Measurements from ENCODE around the gene ALCAM.
"Not testable (repeated sequence)": the region's sequence is repeated elsewhere in the genome, so short reads cannot be mapped to it uniquely, and the experiment has no call there.

ALCAM gene

DNA sequence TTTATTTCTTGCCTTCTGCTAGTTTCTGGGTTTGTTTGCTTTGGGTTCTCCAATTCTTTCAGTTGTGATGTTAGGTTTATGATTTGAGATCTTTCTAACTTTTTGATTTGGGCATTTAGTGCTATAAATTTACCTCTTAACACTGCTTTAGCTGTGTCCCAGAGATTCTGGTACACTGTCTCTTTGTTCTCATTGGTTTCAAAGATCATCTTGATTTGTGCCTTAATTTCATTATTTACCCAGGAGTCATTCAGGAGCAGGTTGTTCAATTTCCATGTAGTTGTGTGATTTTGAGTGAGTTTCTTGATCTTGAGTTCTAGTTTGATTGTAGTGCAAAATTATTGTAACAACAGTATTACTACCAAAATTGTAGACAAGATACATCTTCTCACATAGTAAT is 25.9 kb downstream of the ALCAM start:
- not testable (repeated sequence) for FAIRE-seq

DNA sequence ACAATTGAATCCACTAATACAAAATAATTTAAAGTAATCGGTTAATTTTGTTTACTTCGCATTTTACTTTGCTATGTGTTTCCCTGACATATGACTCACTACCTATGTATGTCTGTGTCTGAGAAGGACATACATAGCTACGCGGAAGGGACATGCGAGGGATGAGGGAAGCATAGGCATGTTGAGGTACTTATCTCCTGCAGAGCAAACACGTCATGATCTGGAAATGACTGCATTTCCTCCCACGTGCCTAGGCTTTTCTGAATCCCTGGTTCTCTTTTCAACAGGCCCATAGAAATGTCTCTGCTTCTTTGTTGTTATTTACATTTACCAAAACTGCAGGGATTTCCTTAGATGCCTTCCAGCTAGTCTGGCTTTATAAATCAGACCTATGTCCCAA is 27.5 kb downstream of the ALCAM start:
- no peak for FAIRE-seq

DNA sequence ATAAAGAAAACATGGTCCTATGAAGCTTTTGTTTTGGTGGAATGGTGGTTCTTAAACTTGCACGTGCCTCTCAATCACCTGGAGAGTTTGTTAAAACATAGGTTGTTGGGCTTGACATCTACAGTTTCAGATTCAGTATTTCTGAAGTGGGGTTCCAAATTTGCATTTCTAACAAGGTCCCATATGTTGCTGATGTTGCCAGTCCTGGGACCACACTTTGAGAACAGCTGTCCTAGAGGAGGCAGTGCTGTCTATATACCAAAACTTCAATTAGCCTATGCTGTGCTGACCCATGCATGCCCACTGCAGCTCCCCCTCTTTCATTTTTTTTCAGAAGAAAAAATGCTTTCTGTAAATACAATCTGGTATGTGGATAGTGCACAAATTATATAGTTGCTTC is 31.3 kb downstream of the ALCAM start:
- FAIRE-seq, result no peak

DNA sequence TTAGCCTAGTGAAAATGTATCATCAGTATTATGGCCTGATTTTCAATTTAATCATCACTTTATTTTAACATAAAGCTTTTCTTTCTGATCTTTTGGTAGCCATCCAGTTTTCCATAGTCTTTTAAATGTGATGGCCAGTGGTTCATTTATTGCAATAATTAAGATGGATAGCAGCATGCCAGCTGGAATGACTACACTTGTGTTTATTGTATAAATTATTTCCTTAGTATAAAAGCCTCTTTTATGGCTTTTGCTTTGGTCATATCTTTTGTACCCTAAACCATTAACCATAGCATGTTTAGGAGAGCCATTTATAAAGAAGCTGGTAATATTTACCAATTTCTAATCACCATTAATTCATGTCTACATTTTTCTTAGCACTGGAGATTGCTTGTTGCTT is 31.7 kb downstream of the ALCAM start:
- no peak for FAIRE-seq

DNA sequence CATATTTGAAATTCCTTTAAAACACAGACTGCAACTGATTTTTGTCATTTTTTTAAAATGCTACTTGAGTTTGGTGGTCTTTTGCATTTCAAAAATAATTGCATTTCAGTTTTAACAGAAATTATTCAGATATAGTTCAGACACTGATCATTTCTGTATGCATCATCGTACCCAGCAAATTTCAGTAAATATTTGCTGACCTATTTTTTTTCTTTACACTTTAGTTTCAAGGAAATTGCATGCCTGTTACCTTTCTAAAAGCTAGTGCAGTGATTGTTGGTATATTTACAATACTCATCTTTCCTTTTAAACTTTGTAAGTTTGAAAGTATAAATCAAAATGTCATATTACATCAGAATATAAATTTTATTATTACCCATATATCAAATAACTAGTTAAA is 32.4 kb downstream of the ALCAM start:
- peak; percentile 50 for FAIRE-seq

DNA sequence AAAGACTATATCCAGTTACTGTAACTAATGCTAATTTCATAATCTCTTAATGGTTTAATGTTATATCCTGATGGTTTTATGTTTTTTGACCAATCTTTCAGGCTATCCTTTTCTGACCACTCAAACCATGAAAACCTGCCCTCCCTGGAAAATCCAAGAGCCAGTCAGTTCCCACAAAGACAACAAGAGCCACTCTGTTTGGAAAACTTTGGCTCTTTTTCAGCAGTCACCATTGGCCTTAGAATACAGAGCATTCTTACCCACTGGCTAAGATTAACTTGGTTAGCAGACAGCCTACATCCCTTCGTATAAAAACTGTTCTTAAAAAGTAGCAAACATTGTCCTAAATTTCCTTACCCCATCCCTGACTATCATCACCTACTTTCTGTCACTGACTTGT is 32.9 kb downstream of the ALCAM start:
- no peak for FAIRE-seq

DNA sequence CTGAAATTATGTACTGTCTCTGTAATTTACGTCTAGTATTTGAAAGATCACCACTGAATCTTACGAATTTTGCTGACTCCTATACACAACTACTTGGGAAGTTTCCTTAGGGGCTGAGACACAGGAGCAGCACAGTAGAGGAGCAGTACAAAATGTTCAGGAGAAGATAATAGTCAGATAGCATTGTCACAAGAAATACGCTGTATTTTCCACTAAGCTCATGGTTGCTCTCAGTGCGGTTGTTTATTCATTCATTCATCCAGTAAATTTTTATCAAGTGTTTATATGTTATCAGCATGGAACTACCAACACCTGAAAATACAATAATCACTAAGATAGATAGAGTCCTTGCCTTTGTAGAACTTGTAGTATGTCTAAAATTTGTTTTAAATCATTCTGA is 34.5 kb downstream of the ALCAM start:
- FAIRE-seq, result no peak

DNA sequence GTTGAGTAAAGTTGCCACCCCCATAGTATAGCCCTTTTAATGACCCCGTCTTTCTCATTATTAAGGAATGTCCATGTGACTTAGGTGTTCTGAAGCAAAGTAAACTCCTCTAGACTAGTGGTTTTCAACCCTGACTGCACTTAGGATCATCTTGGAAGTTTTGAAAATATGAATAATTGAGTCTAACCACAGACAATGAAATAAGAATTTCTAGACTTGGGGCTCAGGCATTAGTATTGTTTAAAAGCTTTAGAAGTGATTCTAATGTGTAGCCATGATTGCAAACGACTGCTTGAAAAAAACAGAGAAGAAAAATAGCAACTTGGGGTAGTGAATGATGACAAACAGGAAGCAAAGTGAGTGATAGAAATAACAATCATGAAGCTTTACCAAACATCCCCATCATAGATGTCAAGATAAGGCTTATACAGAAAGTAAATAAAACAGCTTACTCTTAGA is 35.0 kb downstream of the ALCAM start:
- no peak for FAIRE-seq

DNA sequence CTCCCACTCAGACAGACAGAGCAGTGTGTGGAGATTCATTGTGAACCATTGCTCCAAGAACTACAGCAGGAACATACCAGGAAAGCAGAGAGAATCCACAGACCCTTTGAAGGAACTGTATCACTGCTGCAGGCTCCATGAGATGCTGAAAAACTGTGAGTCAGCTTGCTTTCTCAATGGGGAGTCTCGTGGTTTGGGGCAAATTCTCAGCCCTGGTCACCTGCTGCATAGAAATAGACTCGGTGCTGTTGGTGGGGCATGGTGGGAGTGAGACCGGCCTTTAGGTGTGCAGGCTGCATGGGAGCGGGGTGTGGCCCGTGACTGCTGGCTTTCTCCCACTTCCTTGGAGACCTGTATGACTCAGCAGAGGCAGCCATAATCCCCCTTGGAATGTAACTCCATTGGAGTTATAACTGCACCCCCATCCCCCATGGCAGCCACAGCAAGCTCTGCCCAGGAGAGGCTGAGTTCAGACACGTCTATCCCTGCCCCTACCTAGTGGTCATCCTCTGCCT is 35.6 kb downstream of the ALCAM start:
- no peak for FAIRE-seq

DNA sequence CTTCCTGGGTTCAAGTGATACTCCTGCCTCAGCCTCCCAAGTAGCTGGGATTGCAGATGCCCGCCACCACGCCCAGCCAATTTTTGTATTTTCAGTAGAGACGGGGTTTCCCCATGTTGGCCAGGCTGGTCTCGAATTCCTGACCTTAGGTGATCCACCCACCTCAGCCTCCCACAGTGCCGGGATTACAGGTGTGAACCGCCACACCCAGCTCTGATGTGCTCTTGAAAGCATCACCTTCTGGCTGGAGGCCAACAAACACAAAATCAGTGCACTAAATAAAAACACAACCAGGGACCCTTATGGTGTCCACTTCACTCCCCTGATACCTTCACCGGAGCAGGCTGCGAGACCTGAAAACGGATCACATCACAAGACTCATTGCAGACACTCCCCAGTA is 36.3 kb downstream of the ALCAM start:
- not testable (repeated sequence) for FAIRE-seq

DNA sequence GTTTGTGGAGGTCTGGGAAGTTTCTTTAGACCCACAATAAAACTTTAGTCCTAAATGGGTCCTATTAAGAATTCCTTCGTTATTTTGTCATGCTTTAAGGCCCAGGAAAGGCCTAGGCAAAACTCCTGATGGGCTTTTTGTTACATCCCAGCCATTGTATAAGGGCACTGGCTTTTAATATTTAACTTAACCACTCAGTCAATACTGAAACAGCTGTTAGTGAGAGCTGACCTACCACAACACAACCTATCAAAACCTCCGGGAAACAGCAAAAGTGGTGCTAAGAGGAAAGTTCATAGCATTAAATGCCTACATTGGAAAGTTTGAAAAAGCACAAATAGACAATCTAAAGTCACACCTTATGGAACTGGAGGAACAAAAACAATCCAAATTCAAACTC is 39.6 kb downstream of the ALCAM start:
- FAIRE-seq, result no peak

DNA sequence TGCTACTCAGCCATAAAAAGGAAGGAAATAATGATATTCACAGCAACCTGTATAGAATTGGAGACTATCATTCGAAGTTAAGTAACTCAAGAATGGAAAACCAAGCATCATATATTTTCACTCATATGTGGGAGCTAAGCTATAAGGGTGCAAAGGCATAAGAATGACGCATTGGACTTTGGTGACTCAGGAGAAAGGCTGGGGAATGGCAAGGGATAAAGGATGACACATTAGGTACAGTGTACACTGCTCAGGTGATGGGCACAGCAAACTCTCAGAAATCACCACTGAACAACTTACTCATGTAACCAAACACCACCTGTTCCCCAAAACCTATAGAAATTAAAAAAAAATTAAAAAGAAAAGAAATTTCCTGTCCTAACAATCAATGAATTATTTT is 42.7 kb downstream of the ALCAM start:
- no peak for FAIRE-seq

DNA sequence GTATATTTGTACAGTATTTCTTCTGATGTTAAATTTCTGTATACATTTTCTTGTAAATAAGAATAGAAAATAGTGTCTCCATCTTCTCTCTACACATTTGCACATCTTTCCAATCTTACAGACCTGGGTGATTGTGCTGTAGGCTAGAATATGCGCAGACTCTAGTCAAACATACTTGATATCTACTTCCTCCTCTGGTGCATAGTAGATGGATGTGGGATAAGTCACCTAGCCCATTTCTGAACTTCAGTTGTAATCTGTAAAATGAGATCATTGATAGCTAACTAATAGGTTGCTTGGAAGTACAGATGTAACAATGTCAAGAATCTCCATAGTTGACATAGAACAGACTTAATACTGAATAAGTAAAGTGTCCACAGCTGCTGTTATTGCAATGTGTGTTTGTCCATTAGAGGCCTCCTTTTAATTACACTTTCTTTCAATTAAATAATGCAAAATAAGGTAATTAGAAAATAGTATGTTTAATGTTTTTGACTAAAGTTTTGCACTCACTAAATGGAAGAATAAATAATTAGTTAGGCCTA is 46.7 kb downstream of the ALCAM start:
- no peak for FAIRE-seq

DNA sequence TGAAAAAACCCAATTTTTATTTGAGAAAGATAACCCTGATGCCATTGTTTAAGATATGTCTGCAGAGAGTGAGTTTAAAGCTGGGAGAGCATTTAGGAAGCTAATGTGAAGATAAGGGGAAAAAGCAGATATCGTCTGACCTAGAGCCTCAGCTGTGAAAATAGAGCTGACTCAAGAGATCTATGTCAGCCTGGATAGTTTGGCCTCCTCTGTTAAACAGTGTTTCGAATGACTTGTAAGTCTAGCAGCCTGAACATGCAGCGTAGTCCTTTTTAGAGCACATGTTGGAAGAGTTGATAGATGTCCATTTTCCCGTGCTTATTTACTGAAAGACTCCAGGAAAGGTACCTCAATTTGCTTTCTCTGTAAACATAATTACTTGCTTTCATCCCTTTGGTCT is 48.1 kb downstream of the ALCAM start:
- no peak for FAIRE-seq

DNA sequence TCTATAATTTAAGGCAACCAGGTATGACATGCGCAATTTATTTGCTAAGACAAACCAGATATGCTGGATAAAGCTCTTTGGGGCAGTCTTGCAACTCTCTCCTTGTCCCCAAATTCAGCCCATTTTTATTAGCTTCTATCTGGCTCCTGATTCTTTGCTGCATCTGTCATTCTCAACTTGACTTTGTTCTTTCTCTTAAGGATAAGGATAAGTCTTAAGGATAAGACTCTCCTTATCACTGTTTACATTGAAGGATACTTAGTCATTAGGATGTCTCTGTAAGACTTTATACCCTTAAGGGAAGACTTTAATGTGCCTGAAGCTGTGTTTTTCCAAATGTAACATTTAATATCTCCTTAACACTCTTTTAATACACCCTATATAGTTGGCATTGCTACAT is 49.2 kb downstream of the ALCAM start:
- no peak for FAIRE-seq

DNA sequence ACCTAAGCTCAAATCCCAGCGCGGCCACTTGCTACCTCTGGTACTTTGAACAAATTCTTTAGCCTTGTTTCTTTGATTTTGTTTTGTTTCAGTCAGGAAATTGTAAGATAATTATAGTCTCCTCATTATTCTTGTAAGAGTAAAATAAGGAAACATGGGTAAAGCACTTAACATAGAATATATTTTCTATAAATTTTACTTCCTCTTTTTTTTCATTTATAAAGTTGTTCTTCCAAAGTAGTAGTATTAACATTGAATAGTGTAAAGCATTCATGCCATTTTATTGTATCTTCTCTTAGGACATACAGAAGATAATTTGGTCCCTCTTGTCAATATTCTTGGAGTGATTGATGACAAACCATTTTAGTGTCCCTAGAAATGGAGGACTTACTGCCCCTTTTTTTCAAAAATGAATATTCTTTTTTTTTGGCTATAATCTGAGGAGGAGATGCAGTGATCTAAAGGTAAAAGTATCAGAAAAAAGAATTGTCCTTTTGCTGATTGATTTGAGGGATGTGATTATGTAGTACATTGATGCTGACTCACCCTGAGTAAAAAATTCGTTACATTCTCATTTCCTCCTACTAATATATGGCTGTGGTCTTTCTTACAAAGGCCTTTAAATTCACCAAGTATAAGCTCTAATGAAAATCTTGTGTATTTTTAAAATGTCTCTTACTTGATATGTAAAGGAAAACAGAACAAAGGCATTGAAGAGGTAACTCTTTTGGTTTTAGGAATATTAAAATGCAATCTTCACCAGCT is 51.0 kb downstream of the ALCAM start:
- FAIRE-seq, result no peak

DNA sequence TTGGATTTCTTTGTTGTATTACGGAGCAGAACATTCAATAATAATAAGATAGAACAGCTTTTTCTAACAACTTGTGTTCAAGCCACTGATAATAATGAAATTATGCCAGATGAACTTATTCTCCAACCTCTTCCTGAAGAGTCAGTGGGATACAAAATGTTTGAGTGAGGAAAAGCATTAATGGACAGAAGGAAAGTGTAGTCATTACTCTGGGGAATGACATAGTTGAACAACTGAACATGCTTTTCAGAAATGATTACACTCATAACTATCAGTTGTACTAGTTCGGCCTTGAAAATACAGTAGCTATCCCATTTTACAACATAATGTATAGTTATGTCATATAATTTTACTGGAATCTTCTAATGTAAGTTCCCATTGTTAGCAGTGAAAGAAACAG is 55.9 kb downstream of the ALCAM start:
- no peak for FAIRE-seq

DNA sequence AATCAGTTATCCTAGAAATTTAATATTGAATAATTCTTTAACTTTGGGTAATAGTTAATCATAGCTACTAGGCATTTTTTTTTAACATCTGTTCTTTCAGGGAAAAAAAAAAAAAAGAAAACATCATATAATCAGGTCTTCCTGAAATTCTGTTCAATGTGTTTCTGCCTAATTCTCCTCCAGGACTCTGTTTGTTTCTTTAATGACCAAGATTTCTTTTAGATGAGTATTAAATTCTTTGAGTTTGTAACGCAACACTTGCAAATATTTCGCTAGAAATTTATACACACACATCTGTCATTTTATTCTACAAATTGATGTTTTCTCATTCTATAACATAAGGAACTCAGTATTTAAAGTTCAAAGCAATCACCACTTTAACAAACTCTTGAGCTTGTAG is 56.7 kb downstream of the ALCAM start:
- no peak for FAIRE-seq

DNA sequence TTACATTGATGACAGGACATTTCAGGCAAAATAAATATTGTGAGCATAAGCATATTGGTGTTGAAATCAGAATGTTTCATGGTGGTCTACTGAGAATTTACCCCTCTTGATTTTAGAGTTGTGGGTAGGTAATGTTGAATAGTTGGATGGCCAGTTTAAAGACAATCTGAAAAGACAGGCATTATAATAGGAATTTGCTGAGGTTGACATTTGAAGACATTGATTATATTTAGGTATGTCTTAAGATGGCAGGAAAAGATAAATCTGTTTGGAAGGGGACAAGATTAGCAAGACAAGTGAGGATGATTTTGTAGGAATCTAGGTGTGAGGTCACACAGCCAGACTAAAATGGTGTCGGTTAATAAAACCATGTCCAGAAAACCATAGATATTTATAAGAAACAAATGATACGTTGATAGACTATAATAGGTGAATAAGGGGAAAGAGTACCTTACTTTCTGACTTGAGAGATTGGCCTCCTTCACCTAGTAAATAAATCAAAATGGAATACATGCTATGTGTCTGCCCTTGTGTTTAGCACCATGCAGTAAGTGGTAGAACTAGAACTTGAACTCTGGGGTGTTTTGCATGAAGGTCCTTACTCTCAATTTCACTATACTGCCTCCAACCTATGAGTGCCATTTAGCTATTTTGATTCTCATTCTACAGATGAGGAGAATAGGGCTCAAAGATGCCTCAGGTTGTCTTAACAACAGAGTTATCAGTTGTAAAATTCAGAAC is 57.9 kb downstream of the ALCAM start:
- no peak for FAIRE-seq

DNA sequence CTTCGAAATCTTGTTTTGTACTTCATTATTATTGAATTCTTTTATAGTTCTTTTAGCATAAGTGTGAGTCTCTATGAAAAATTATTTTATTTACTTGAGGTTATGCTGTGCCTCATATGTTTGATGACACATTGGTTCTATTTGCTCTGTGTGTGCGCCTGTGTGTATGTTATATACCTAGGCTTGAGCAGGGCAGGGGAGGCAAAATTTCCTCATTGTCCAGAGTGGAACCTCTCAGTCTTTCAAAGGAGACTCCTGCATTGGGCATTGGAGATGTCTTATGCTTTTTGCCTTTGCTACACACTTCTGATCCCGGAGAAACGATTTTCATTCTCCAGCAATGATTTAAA is 58.4 kb downstream of the ALCAM start:
- FAIRE-seq, result no peak

DNA sequence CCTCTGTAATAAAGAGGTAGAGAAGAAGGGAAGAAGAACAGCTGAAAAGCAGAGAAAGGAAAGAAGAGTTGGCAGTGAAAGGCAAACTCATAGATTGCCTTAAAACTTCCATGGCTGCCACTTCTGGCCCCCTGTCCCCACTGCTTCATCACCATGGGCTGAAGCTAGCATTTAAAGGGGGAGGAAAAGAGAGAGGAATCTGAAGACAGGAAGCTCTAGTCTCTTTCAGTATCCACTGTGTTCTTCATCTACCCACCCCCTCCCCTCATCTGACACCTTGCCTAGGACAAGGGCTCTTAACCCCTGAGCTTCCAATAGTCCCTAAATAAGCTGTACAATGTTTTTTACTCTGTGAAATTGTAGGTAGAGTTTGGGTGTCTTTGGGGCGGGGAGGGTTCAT is 60.6 kb downstream of the ALCAM start:
- no peak for FAIRE-seq

DNA sequence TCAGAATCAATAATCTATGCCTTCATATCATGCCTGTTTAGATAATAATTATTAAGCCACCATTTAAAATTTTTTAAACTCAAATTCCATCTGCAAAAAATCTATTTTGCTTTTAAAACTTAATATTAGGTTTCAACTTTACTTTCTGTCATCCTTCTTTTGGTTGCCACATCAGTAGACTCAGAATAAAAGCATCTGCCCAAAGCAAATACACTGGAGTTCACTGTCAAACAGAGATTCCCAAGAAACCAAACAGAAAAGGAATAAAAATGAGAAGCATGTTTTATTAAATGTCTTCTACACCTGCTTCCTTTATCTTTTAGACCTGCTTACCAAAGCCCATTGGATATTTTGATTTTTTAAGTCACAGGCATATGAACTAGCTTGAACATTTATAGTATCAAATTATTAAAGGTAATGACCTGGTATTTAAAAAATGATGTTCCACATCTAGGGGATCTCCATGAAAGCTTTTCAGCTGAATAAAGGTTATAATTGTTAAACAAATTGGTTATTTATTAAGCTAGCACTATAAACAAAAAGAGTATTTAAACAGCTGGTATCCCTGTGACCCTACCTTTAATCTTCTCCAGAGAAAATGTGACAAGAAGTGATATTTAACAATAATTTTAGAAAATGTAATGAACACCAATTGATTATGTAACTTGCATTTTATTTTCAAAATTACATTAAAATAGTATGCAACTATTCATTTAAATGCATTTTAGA is 62.5 kb downstream of the ALCAM start:
- no peak for FAIRE-seq

DNA sequence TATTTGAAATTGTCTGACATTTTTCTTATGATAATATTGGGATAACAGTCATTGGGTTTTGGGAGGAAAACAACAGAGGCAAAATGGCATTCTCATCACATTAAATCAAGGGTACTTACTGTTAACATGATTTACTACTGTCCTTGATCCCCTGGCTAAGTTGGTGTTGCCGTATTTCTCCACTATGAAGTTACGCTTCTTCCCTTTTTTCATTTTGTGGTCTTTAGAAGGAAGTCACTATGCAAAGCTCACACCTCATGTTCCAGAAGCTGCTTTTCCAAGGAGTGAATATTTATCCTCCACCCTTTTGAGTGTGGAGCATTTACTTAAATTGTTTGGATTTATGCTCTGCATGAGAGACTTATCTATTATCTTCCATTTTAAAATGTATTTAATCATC is 63.7 kb downstream of the ALCAM start:
- no peak for FAIRE-seq
